ENCODE measurements around the gene PHYH. TPM values are rescaled to one million over a fixed set of nuclear protein-coding genes. Genes with fewer than 3 reads are reported as not detected.

PHYH gene
- total and polyA plus RNA-seq, 2 experiments from 2014 or later, result 50.1 to 83.7 TPM

GRCh38 chr10:13316635-13317311 is 16.9 kb upstream of the PHYH start:
- H3K4me2 ChIP-seq, result no peak overlapping the region
- no peaks in the 10 kb centered on the region for H3K36me3 ChIP-seq (replicated peaks; ENCODE audit: insufficient read depth, low read depth)
- H3K27ac ChIP-seq, result no peak overlapping the region
- no peak overlapping the region for H3K4me3 ChIP-seq
- no peak for TF ChIP-seq CTCF (IDR thresholded peaks at IDR 0.05; ENCODE audit: poor library complexity)
- H3K79me2 ChIP-seq, result no peaks in the 10 kb centered on the region
- 93% methylated on average over 7 of the region's 7 CpGs for WGBS (ENCODE audit: low lambda C conversion rate, missing lambda C conversion rate)
- H3K27me3 ChIP-seq, result no peaks in the 10 kb centered on the region
- H3K4me1 ChIP-seq (ENCODE audit: insufficient read depth), result no peaks in the 10 kb centered on the region
- no peak for DNase-seq (ENCODE audit: low spot score)
- H2AFZ ChIP-seq, result no peak overlapping the region
- H3K9me3 ChIP-seq (ENCODE audit: low read depth), result no peaks in the 10 kb centered on the region
- no peaks in the 10 kb centered on the region for H3K9me2 ChIP-seq (replicated peaks; ENCODE audit: insufficient read depth)
- no peaks in the 10 kb centered on the region for H4K20me1 ChIP-seq (ENCODE audit: insufficient read depth, poor library complexity, severe bottlenecking)

DNA sequence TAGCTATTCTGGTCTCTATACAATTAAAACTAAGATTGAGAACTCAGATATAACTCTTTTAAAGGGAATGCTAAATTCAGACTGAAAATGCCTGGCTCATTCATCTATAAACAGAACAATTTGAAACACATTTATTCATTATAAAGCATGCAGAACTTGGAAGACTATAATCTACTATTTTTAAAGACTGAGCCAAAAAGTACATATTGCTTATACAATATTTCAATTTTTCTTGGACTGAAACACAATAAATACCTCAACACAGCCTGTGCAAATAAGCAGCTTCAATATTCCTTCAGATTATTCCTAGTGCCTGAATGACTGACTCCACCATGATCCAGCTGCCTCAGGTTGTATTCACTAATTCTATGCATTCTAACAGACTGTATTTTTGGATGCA is 15.5 kb upstream of the PHYH start:
- no peak for DNase-seq (ENCODE audit: low spot score)
- no peaks in the 10 kb centered on the region for H3K36me3 ChIP-seq (replicated peaks; ENCODE audit: insufficient read depth, low read depth)
- H3K4me3 ChIP-seq, result no peak overlapping the region
- no peak overlapping the region for H2AFZ ChIP-seq
- H3K4me1 ChIP-seq (ENCODE audit: insufficient read depth), result no peaks in the 10 kb centered on the region
- H3K9me2 ChIP-seq (replicated peaks; ENCODE audit: insufficient read depth), result no peaks in the 10 kb centered on the region
- H4K20me1 ChIP-seq (ENCODE audit: insufficient read depth, poor library complexity, severe bottlenecking), result no peaks in the 10 kb centered on the region
- H3K9me3 ChIP-seq (ENCODE audit: low read depth), result no peaks in the 10 kb centered on the region
- no peaks in the 10 kb centered on the region for H3K79me2 ChIP-seq
- H3K27ac ChIP-seq, result no peak overlapping the region
- no peaks in the 10 kb centered on the region for H3K27me3 ChIP-seq
- no peak overlapping the region for H3K4me2 ChIP-seq
- TF ChIP-seq EZH2phosphoT487 (IDR thresholded peaks at IDR 0.05; ENCODE audit: low read depth, severe bottlenecking, unreplicated experiment) (no peak), EZH2 (IDR thresholded peaks at IDR 0.05; ENCODE audit: borderline replicate concordance) (no peak), CTCF (IDR thresholded peaks at IDR 0.05; ENCODE audit: poor library complexity) (no peak)

DNA sequence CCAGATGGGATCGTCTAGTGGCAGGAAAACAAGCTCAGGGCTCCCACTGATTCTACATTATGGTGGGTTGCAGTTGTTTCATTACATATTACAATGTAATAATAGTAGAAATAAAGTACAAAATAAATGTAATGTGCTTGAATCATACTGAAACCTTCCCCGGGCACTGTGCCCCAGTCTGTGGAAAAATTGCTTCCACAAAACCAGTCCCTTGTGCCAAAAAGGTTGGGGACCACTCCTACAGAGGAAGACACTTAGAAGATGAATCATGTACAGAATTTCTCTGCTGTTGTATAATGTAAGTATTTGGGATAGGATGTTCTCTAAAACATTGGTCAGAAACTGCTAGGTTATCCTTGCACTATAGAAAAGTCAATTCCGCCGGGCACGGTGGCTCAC is 11.3 kb upstream of the PHYH start:
- H3K9me3 ChIP-seq (ENCODE audit: low read depth), result no peaks in the 10 kb centered on the region
- H3K27ac ChIP-seq, result no peak overlapping the region
- no peak overlapping the region for H3K4me3 ChIP-seq
- H3K4me1 ChIP-seq (ENCODE audit: insufficient read depth), result no peaks in the 10 kb centered on the region
- 87% methylated on average over 5 of the region's 5 CpGs for WGBS (ENCODE audit: low lambda C conversion rate, missing lambda C conversion rate)
- TF ChIP-seq EZH2phosphoT487 (IDR thresholded peaks at IDR 0.05; ENCODE audit: low read depth, severe bottlenecking, unreplicated experiment) (no peak), CTCF (IDR thresholded peaks at IDR 0.05; ENCODE audit: poor library complexity) (no peak), EZH2 (IDR thresholded peaks at IDR 0.05; ENCODE audit: borderline replicate concordance) (no peak)
- H2AFZ ChIP-seq, result no peak overlapping the region
- no peaks in the 10 kb centered on the region for H4K20me1 ChIP-seq (ENCODE audit: insufficient read depth, poor library complexity, severe bottlenecking)
- H3K79me2 ChIP-seq, result no peaks in the 10 kb centered on the region
- DNase-seq (ENCODE audit: low spot score), result no peak
- no peaks in the 10 kb centered on the region for H3K27me3 ChIP-seq
- no peaks in the 10 kb centered on the region for H3K9me2 ChIP-seq (replicated peaks; ENCODE audit: insufficient read depth)
- no peaks in the 10 kb centered on the region for H3K36me3 ChIP-seq (replicated peaks; ENCODE audit: insufficient read depth, low read depth)
- no peak overlapping the region for H3K4me2 ChIP-seq

All from hepatocyte (in vitro differentiated cells).